ENCODE measurements around the gene C16orf82. TPM values are rescaled to one million over a fixed set of nuclear protein-coding genes. Genes with fewer than 3 reads are reported as not detected.

C16orf82 gene
- total RNA-seq, 4 donors from 2014 or later = not detected

GRCh38 chr16:27028591-27029110 is 38.1 kb upstream of the C16orf82 start:
- no peaks in the 10 kb centered on the region for H3K9me3 ChIP-seq
- H3K4me3 ChIP-seq = no peak overlapping the region
- H3K27ac ChIP-seq = no peak overlapping the region
- WGBS, 2 donors (ENCODE audit: low coverage in 1 of 2) = 75 to 86% methylated on average over 4 of the region's 7 CpGs
- TF ChIP-seq EP300 (IDR thresholded peaks at IDR 0.05) = no peak
- H3K27me3 ChIP-seq = peaks cover 9% of the 10 kb centered on the region
- H3K36me3 ChIP-seq = no peaks in the 10 kb centered on the region
- no peaks in the 10 kb centered on the region for H3K4me1 ChIP-seq
- no peak for ATAC-seq

- ATAC-seq = no peak
- peaks cover 9% of the 10 kb centered on the region for H3K27me3 ChIP-seq
- no peak overlapping the region for H3K27ac ChIP-seq
- no peak overlapping the region for H3K4me3 ChIP-seq
- H3K36me3 ChIP-seq = no peaks in the 10 kb centered on the region
- no peaks in the 10 kb centered on the region for H3K9me3 ChIP-seq
- TF ChIP-seq POLR2AphosphoS5 (IDR thresholded peaks at IDR 0.05) (no peak), CTCF (IDR thresholded peaks at IDR 0.05) (no peak), EP300 (IDR thresholded peaks at IDR 0.05) (no peak), POLR2A (IDR thresholded peaks at IDR 0.05) (no peak)
- 77 to 82% methylated on average over 4 to 5 of the region's 6 CpGs for WGBS, 2 donors (ENCODE audit: low coverage in 1 of 2)
- no peaks in the 10 kb centered on the region for H3K4me1 ChIP-seq
Observed at GRCh38 chr16:27029525-27029924, 37.2 kb upstream of the C16orf82 start.

- WGBS, 2 donors (ENCODE audit: low coverage in 1 of 2) = 79 to 84% methylated on average over 8 to 10 of the region's 12 CpGs
- no peak for ATAC-seq
Observed at GRCh38 chr16:27033281-27033979, 33.3 kb upstream of the C16orf82 start.

GRCh38 chr16:27040732-27041131 is 26.0 kb upstream of the C16orf82 start:
- H3K36me3 ChIP-seq = no peaks in the 10 kb centered on the region
- 84 to 89% methylated on average over 20 to 23 of the region's 23 CpGs for WGBS, 2 donors (ENCODE audit: low coverage in 1 of 2)
- TF ChIP-seq POLR2AphosphoS5 (IDR thresholded peaks at IDR 0.05) = no peak
- no peak overlapping the region for H3K27ac ChIP-seq
- H3K4me1 ChIP-seq = no peaks in the 10 kb centered on the region
- ATAC-seq = no peak
- no peaks in the 10 kb centered on the region for H3K27me3 ChIP-seq
- no peak overlapping the region for H3K4me3 ChIP-seq
- peaks cover 0 to 32% (median 0%) of the 10 kb centered on the region in 3 donors for H3K9me3 ChIP-seq

More at GRCh38 chr16:27033281-27033979, 33.3 kb upstream of the C16orf82 start:
- no peaks in the 10 kb centered on the region for H3K36me3 ChIP-seq
- no peak for TF ChIP-seq EP300 (IDR thresholded peaks at IDR 0.05)
- TF ChIP-seq POLR2A (IDR thresholded peaks at IDR 0.05) = no peak
- TF ChIP-seq CTCF (IDR thresholded peaks at IDR 0.05) = no peak
- no peak for TF ChIP-seq POLR2AphosphoS5 (IDR thresholded peaks at IDR 0.05)
- H3K27ac ChIP-seq = no peak overlapping the region
- no peaks in the 10 kb centered on the region for H3K27me3 ChIP-seq
- H3K4me1 ChIP-seq = no peaks in the 10 kb centered on the region
- no peak overlapping the region for H3K4me3 ChIP-seq
- H3K9me3 ChIP-seq = peaks cover 0 to 11% (median 0%) of the 10 kb centered on the region in 3 donors

- peaks cover 0 to 17% (median 0%) of the 10 kb centered on the region in 3 donors for H3K9me3 ChIP-seq
- no peak for ATAC-seq
Observed at GRCh38 chr16:27046958-27047518, 19.7 kb upstream of the C16orf82 start.

More at GRCh38 chr16:27046958-27047518, 19.7 kb upstream of the C16orf82 start:
- H3K4me3 ChIP-seq = no peak overlapping the region
- H3K27ac ChIP-seq = no peak overlapping the region
- peaks cover 7% of the 10 kb centered on the region for H3K27me3 ChIP-seq
- H3K36me3 ChIP-seq = no peaks in the 10 kb centered on the region
- no peaks in the 10 kb centered on the region for H3K4me1 ChIP-seq
- no peak for TF ChIP-seq POLR2AphosphoS5 (IDR thresholded peaks at IDR 0.05)
- no peak for TF ChIP-seq CTCF (IDR thresholded peaks at IDR 0.05)
- no peak for TF ChIP-seq EP300 (IDR thresholded peaks at IDR 0.05)
- TF ChIP-seq POLR2A (IDR thresholded peaks at IDR 0.05) = no peak

Data from gastroesophageal sphincter (tissue), 4 donors.